Left lung (tissue), 10 donors: ENCODE results near the gene BRME1. TPM values are rescaled to one million over a fixed set of nuclear protein-coding genes. Genes with fewer than 3 reads are reported as not detected.

ENCODE experiments used
- ATAC-seq: fragments of 200-7000 bp; cut with Tn5 transposase; one replicate; pipeline ENCODE4 v1.9.1; 2020; ENCODE audit warnings: moderate library complexity
- DNase-seq, 4 donors: peaks; one replicate each; pipeline ENCODE4 v3.0.0-alpha.2; 2013 to 2020
- H3K27ac ChIP-seq, 2 donors: fragments of 200-600 bp; sonication (generic) in 1 of 2; one replicate each; pipeline versions ENCODE4 v1.5.0 to v1.8.0; 2020 to 2021
- H3K27me3 ChIP-seq, 2 donors: fragments of 200-600 bp; sonication (generic) in 1 of 2; one replicate each; pipeline versions ENCODE4 v1.5.0 to v1.8.0; 2020 to 2021
- H3K36me3 ChIP-seq, 2 donors: fragments of 200-600 bp; sonication (generic) in 1 of 2; one replicate each; pipeline versions ENCODE4 v1.5.0 to v1.8.0; 2020 to 2021
- H3K4me1 ChIP-seq, 2 donors: fragments of 200-600 bp; one replicate each; pipeline ENCODE4 v1.8.0; 2021
- H3K4me3 ChIP-seq, 2 donors: fragments of 200-600 bp; sonication (generic) in 1 of 2; one replicate each; pipeline versions ENCODE4 v1.5.0 to v1.8.0; 2020 to 2021; ENCODE audit warnings: mild to moderate bottlenecking in 1 of 2
- H3K9me3 ChIP-seq, 2 donors: fragments of 200-600 bp; sonication (generic) in 1 of 2; one replicate each; pipeline versions ENCODE4 v1.5.0 to v1.8.0; 2020 to 2021
- intact Hi-C, 2 donors: fragments of 100-400 bp; cut with DNase I; formaldehyde crosslinking; loops; one replicate each; pipeline versions ENCODE4 v1.11.2 to v1.14.2; 2022
- polyA plus RNA-seq, 6 donors: library from polyadenylated mRNA; unstranded; fragments of 120-200 nt; gene quantifications; one replicate each; pipeline ENCODE4 v1.2.1, GENCODE V29; 2013; ENCODE audit not compliant: insufficient read length in 6 of 6
- total RNA-seq, 2 donors: library from RNA; stranded (reverse); fragmentation: NEBNext Ultra II Directional; extraction: Animal tissue kit (Norgen Biotek cat#: 25700); gene quantifications; one replicate each; pipeline ENCODE4 v1.2.1, GENCODE V29; 2021
- TF ChIP-seq, protein P1 (sequence below), 2 donors: fragments of 200-600 bp; sonication (generic) in 1 of 2; IDR thresholded peaks; one replicate each; pipeline versions ENCODE4 v1.5.0 to v1.8.0; 2021; ENCODE audit warnings: antibody characterized with exemption in 2 of 2
- donor health status: DM: no; HTN: yes; CAD: no.
- donor health status: DM: no; HTN: no; CAD: no.

The BRME1 gene
- total and polyA plus RNA-seq, 8 donors, result 3.7 to 7.8 (median 7.1) TPM

DNA sequence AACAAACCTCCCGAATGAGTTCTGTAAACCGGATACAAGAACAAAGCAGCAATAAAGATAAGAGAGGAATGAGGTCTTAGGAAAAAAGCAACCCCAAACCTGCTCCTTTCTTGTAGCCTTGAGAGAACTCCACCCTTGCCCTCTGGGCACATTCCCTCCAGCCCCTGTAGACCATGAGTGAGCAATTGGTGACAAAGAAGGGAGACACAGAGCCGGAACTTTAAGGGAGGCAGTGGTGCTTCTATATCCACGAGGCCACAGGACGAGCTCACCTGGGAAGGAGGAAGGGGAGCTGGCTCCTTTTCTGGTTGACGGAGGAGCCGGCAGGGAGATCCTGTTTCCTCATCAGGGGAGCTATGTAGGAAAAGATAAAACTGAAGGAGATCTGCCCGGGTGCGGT is 13.0 kb downstream of the BRME1 start:
- Histone ChIP-seq H3K4me3 (no peak overlapping the region), H3K36me3 (no peaks in the 10 kb centered on the region), H3K9me3 (no peaks in the 10 kb centered on the region), H3K4me1 (no peaks in the 10 kb centered on the region), H3K27me3 (no peaks in the 10 kb centered on the region), H3K27ac (no peak overlapping the region)
- DNase-seq (no peak), ATAC-seq (no peak)
- TF ChIP-seq, protein P1, sequence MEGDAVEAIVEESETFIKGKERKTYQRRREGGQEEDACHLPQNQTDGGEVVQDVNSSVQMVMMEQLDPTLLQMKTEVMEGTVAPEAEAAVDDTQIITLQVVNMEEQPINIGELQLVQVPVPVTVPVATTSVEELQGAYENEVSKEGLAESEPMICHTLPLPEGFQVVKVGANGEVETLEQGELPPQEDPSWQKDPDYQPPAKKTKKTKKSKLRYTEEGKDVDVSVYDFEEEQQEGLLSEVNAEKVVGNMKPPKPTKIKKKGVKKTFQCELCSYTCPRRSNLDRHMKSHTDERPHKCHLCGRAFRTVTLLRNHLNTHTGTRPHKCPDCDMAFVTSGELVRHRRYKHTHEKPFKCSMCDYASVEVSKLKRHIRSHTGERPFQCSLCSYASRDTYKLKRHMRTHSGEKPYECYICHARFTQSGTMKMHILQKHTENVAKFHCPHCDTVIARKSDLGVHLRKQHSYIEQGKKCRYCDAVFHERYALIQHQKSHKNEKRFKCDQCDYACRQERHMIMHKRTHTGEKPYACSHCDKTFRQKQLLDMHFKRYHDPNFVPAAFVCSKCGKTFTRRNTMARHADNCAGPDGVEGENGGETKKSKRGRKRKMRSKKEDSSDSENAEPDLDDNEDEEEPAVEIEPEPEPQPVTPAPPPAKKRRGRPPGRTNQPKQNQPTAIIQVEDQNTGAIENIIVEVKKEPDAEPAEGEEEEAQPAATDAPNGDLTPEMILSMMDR (IDR thresholded peaks at IDR 0.05), result no peak
- intact Hi-C loops, result no loop called here

DNA sequence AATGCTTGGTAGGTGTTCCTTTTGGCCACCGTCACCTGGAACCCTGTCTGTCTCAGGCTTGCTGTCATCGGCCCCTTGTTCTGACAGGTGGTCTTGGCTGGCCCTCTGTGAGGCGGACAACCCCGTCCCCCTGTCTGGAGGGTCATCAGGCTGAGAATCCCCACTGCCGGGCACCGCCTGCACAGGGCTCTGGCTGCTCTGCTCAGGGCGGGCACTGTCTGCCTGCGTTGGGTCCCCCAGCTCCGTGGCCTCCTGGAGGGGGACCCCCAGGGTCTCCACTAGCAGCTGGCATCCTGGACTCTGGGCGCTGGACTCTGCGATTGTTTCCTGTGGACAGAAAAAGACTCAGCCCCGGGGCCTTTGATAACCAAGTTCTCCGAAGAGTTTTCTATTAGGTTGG is 15.8 kb downstream of the BRME1 start:
- Histone ChIP-seq H3K4me1 (peaks cover 0 to 1% of the 10 kb centered on the region in 2 donors), H3K27me3 (no peaks in the 10 kb centered on the region), H3K36me3 (no peaks in the 10 kb centered on the region), H3K4me3 (no peak overlapping the region), H3K9me3 (no peaks in the 10 kb centered on the region), H3K27ac (no peak overlapping the region)
- ATAC-seq (no peak), DNase-seq (no peak)
- intact Hi-C loops, result no loop called here
- TF ChIP-seq, protein P1 (IDR thresholded peaks at IDR 0.05), result no peak

DNA sequence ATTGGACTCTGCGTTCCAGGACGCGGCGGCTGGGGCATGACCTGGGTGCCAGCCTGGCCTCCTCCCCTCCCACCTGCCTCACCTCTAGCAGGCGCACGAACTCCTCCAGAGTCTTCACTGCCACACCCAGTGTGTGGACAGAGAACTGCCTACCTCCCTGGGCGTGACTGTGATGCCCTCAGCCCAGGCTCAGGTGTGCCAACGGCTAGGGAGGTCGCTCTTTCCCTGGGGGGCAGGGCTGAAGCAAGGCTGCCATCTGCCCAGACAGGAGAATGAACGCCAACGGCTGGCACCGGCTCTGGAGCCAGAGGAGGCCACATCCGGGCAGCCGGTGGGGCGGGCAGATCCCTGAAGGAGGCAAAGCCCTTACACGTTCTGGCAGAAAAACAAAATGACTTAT is 17.6 kb downstream of the BRME1 start:
- no peak overlapping the region for H3K4me3 ChIP-seq
- H3K27me3 ChIP-seq, result no peaks in the 10 kb centered on the region
- intact Hi-C loops, result loop anchor here (10.0 kb wide), 2 partner anchors 147 to 177 kb away; partner anchors contain the start of genes IL27RA (in 1 of the 2) and PALM3 (in 1 of the 2)
- ATAC-seq (no peak), DNase-seq (no peak)
- H3K27ac ChIP-seq, result no peak overlapping the region
- H3K4me1 ChIP-seq, result peaks cover 0 to 7% of the 10 kb centered on the region in 2 donors
- TF ChIP-seq, protein P1 (IDR thresholded peaks at IDR 0.05), result no peak
- H3K9me3 ChIP-seq, result no peaks in the 10 kb centered on the region
- H3K36me3 ChIP-seq, result no peaks in the 10 kb centered on the region

DNA sequence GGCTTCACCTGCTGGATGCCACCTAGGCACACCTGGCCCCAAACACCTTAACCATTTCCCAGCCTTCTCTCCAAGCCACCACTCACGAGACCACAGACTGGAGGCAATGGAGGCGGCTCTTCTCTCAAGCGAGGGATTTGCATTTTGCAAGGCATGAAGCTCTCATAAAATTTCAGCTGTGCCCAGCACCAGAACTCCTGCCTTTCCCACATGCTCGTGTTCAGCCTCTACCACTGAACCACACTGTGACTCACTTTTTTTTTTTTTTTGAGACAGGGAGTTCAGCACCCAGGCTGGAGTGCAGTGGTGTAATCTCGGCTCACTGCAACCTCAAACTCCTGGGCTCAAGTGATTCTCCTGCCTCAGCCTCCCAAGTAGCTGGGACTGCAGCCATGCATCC is 18.4 kb downstream of the BRME1 start:
- TF ChIP-seq, protein P1 (IDR thresholded peaks at IDR 0.05), result no peak
- no peaks in the 10 kb centered on the region for H3K27me3 ChIP-seq
- no peaks in the 10 kb centered on the region for H3K9me3 ChIP-seq
- H3K4me1 ChIP-seq, result peaks cover 0 to 13% of the 10 kb centered on the region in 2 donors
- H3K36me3 ChIP-seq, result no peaks in the 10 kb centered on the region
- H3K4me3 ChIP-seq, result no peak overlapping the region
- H3K27ac ChIP-seq, result no peak overlapping the region
- intact Hi-C loops, result loop anchor here (10.0 kb wide), 2 partner anchors 147 to 177 kb away; partner anchors contain the start of genes IL27RA (in 1 of the 2) and PALM3 (in 1 of the 2)
- DNase-seq, result no peak
- no peak for ATAC-seq

DNA sequence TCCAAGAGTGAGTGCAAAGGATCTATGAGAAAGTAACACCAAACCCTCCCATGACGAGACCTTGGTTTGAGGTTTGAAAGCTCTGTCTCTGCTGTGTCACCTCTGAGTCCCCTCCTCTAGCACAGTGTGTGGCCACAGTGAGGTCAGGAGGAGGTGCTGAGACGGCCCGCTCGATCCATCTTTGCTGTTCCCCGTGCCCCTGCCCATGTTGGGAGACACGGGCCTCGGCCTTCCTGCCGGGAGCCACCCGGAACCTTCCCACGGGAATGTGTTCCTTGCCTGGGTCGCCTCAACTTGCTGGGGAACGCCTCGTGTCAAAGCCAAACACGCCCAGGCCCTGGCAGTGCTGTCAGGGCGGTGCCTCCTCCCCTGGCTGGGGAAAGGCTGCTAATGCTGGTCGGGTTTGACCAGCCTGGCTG is 18.9 kb downstream of the BRME1 start:
- intact Hi-C loops, result loop anchor here (10.0 kb wide), 2 partner anchors 148 to 178 kb away; partner anchors contain the start of genes IL27RA (in 1 of the 2) and PALM3 (in 1 of the 2)

More for the DNA sequence above, 18.9 kb downstream of the BRME1 start:
- ATAC-seq, result no peak
- H3K27ac ChIP-seq, result no peak overlapping the region
- no peaks in the 10 kb centered on the region for H3K9me3 ChIP-seq
- H3K27me3 ChIP-seq, result no peaks in the 10 kb centered on the region
- no peak for DNase-seq
- TF ChIP-seq, protein P1 (IDR thresholded peaks at IDR 0.05), result no peak
- no peaks in the 10 kb centered on the region for H3K36me3 ChIP-seq
- no peak overlapping the region for H3K4me3 ChIP-seq
- H3K4me1 ChIP-seq, result peaks cover 0 to 18% of the 10 kb centered on the region in 2 donors
